BLaER1 (cell line): Measurements from ENCODE around the gene RFC3.

Source experiments
- H3K27ac ChIP-seq: shearing (Covaris generic); formaldehyde crosslinking; 2 replicates; pipeline ENCODE4 v1.8.1; 2022
- H3K27me3 ChIP-seq: shearing (Covaris generic); formaldehyde crosslinking; 2 replicates; pipeline ENCODE4 v1.8.1; 2022
- H3K36me3 ChIP-seq: shearing (Covaris generic); formaldehyde crosslinking; 2 replicates; pipeline ENCODE4 v1.8.1; 2022
- H3K4me1 ChIP-seq: shearing (Covaris generic); formaldehyde crosslinking; 2 replicates; pipeline ENCODE4 v1.8.1; 2022
- H3K4me2 ChIP-seq: shearing (Covaris generic); formaldehyde crosslinking; 2 replicates; pipeline ENCODE4 v1.8.1; 2022
- H3K4me3 ChIP-seq: shearing (Covaris generic); formaldehyde crosslinking; 2 replicates; pipeline ENCODE4 v1.8.1; 2022
- H3K9ac ChIP-seq: shearing (Covaris generic); formaldehyde crosslinking; 2 replicates; pipeline ENCODE4 v1.8.1; 2022
- H3K9me3 ChIP-seq: shearing (Covaris generic); formaldehyde crosslinking; 2 replicates; pipeline ENCODE4 v1.8.1; 2022
- H4K20me1 ChIP-seq: shearing (Covaris generic); formaldehyde crosslinking; 2 replicates; pipeline ENCODE4 v1.8.1; 2022
- Cebpa-rat ChIP-seq: shearing (Covaris generic); IDR thresholded peaks from 2 replicates; pipeline ENCODE4 v1.8.1; 2022

RFC3 gene

GRCh38 chr13:33862016-33862415 is 44.1 kb downstream of the RFC3 start:
- Histone ChIP-seq H3K27me3 (no peaks in the 10 kb centered on the region), H3K27ac (no peak overlapping the region), H3K4me1 (peaks cover 12% of the 10 kb centered on the region), H3K36me3 (no peaks in the 10 kb centered on the region; the same call in 1 of the 2 replicates), H3K4me3 (no peak overlapping the region), H4K20me1 (no peaks in the 10 kb centered on the region), H3K9ac (no peak overlapping the region), H3K9me3 (0 out of 2 replicates have a peak, but pooled peaks cover 6% of the 10 kb centered on the region), H3K4me2 (no peak overlapping the region)
- no peak for TF ChIP-seq Cebpa-rat

GRCh38 chr13:33863188-33863789 is 45.3 kb downstream of the RFC3 start:
- no peaks in the 10 kb centered on the region for H4K20me1 ChIP-seq
- H3K36me3 ChIP-seq: peaks cover 11% of the 10 kb centered on the region
- no peak overlapping the region for H3K4me2 ChIP-seq
- H3K27ac ChIP-seq: no peak overlapping the region
- TF ChIP-seq Cebpa-rat: no peak
- 0 out of 2 replicates have a peak, but pooled peaks cover 6% of the 10 kb centered on the region for H3K9me3 ChIP-seq
- no peak overlapping the region for H3K9ac ChIP-seq
- H3K4me3 ChIP-seq: no peak overlapping the region
- peaks cover 12% of the 10 kb centered on the region for H3K4me1 ChIP-seq
- no peaks in the 10 kb centered on the region for H3K27me3 ChIP-seq

- H3K4me2 ChIP-seq: peak overlapping the region; percentile 10
- no peak for TF ChIP-seq Cebpa-rat
These were observed 48.0 kb downstream of the RFC3 start for GRCh38 chr13:33865945-33866344.

GRCh38 chr13:33867472-33867871 is 49.5 kb downstream of the RFC3 start:
- Histone ChIP-seq H3K27me3 (no peaks in the 10 kb centered on the region), H3K9ac (no peak overlapping the region), H3K4me3 (no peak overlapping the region), H3K36me3 (peaks cover 13% of the 10 kb centered on the region; the same call in 1 of the 2 replicates), H4K20me1 (no peaks in the 10 kb centered on the region), H3K9me3 (0 out of 2 replicates have a peak, but pooled peaks cover 6% of the 10 kb centered on the region), H3K27ac (no peak overlapping the region), H3K4me1 (peaks cover 12% of the 10 kb centered on the region), H3K4me2 (no peak overlapping the region)
- no peak for TF ChIP-seq Cebpa-rat

More at GRCh38 chr13:33865945-33866344, 48.0 kb downstream of the RFC3 start:
- Histone ChIP-seq H3K4me1 (peaks cover 12% of the 10 kb centered on the region), H3K36me3 (peaks cover 13% of the 10 kb centered on the region; the same call in 1 of the 2 replicates), H3K27me3 (no peaks in the 10 kb centered on the region), H4K20me1 (no peaks in the 10 kb centered on the region), H3K4me3 (no peak overlapping the region), H3K9me3 (0 out of 2 replicates have a peak, but pooled peaks cover 6% of the 10 kb centered on the region), H3K27ac (no peak overlapping the region), H3K9ac (no peak overlapping the region)

GRCh38 chr13:33868343-33868994 is 50.5 kb downstream of the RFC3 start:
- Histone ChIP-seq H3K9ac (no peak overlapping the region), H3K9me3 (0 out of 2 replicates have a peak, but pooled peaks cover 6% of the 10 kb centered on the region), H3K27ac (no peak overlapping the region), H3K36me3 (peaks cover 13% of the 10 kb centered on the region; the same call in 1 of the 2 replicates), H3K27me3 (no peaks in the 10 kb centered on the region), H3K4me3 (no peak overlapping the region), H3K4me2 (no peak overlapping the region), H3K4me1 (peaks cover 12% of the 10 kb centered on the region), H4K20me1 (no peaks in the 10 kb centered on the region)
- no peak for TF ChIP-seq Cebpa-rat

GRCh38 chr13:33869005-33869404 is 51.1 kb downstream of the RFC3 start:
- H3K9me3 ChIP-seq: 0 out of 2 replicates have a peak, but pooled peaks cover 4% of the 10 kb centered on the region
- peaks cover 13% of the 10 kb centered on the region; the same call in 1 of the 2 replicates for H3K36me3 ChIP-seq
- no peak overlapping the region for H3K4me3 ChIP-seq
- H3K4me1 ChIP-seq: peaks cover 12% of the 10 kb centered on the region
- no peak overlapping the region for H3K9ac ChIP-seq
- H4K20me1 ChIP-seq: no peaks in the 10 kb centered on the region
- no peak for TF ChIP-seq Cebpa-rat
- H3K4me2 ChIP-seq: no peak overlapping the region
- H3K27me3 ChIP-seq: no peaks in the 10 kb centered on the region
- H3K27ac ChIP-seq: no peak overlapping the region

GRCh38 chr13:33870046-33870668 is 52.2 kb downstream of the RFC3 start:
- Histone ChIP-seq H3K27me3 (no peaks in the 10 kb centered on the region), H4K20me1 (no peaks in the 10 kb centered on the region), H3K27ac (no peak overlapping the region), H3K4me2 (no peak overlapping the region), H3K9me3 (no peaks in the 10 kb centered on the region), H3K36me3 (peaks cover 13% of the 10 kb centered on the region; the same call in 1 of the 2 replicates), H3K4me1 (peaks cover 12% of the 10 kb centered on the region), H3K9ac (no peak overlapping the region), H3K4me3 (no peak overlapping the region)
- TF ChIP-seq Cebpa-rat: no peak

GRCh38 chr13:33871207-33872004 is 53.5 kb downstream of the RFC3 start:
- Histone ChIP-seq H3K9ac (no peak overlapping the region), H4K20me1 (no peaks in the 10 kb centered on the region), H3K36me3 (peaks cover 13% of the 10 kb centered on the region; the same call in 1 of the 2 replicates), H3K27ac (no peak overlapping the region), H3K9me3 (no peaks in the 10 kb centered on the region), H3K27me3 (no peaks in the 10 kb centered on the region), H3K4me1 (peaks cover 1% of the 10 kb centered on the region), H3K4me2 (no peak overlapping the region), H3K4me3 (no peak overlapping the region)
- TF ChIP-seq Cebpa-rat: no peak

GRCh38 chr13:33872005-33872351 is 54.0 kb downstream of the RFC3 start:
- no peak for TF ChIP-seq Cebpa-rat

More at GRCh38 chr13:33872005-33872351, 54.0 kb downstream of the RFC3 start:
- Histone ChIP-seq H4K20me1 (no peaks in the 10 kb centered on the region), H3K9me3 (no peaks in the 10 kb centered on the region), H3K36me3 (peaks cover 13% of the 10 kb centered on the region; the same call in 1 of the 2 replicates), H3K4me3 (no peak overlapping the region), H3K9ac (no peak overlapping the region), H3K4me1 (no peaks in the 10 kb centered on the region), H3K27ac (no peak overlapping the region), H3K27me3 (no peaks in the 10 kb centered on the region), H3K4me2 (no peak overlapping the region)
